H1 (cell line): ENCODE results near the gene POLA2. TPM values are rescaled to one million over a fixed set of nuclear protein-coding genes. Genes with fewer than 3 reads are reported as not detected.

Experiments used
- BCL11A ChIP-seq, 2 experiments: IDR thresholded peaks; one replicate each; pipeline ENCODE4 v1.6.1; 2011; ENCODE audit warnings: low read depth in 2 of 2, low read length in 2 of 2, mild to moderate bottlenecking in 2 of 2
- CTBP2 ChIP-seq: IDR thresholded peaks from 2 replicates; pipeline ENCODE4 v1.7.0; 2011; ENCODE audit warnings: borderline replicate concordance, mild to moderate bottlenecking, moderate library complexity, mixed read lengths, low read length; ENCODE audit not compliant: insufficient read depth, insufficient read length
- EGR1 ChIP-seq: IDR thresholded peaks from 2 replicates; pipeline ENCODE4 v1.6.1; 2011; ENCODE audit warnings: low read depth, low read length, borderline replicate concordance
- FOSL1 ChIP-seq: IDR thresholded peaks from 2 replicates; pipeline ENCODE4 v1.6.1; 2011; ENCODE audit warnings: mild to moderate bottlenecking, low read depth, low read length, moderate library complexity; ENCODE audit not compliant: insufficient read depth
- RBBP5 ChIP-seq: IDR thresholded peaks from 2 replicates; pipeline ENCODE4 v1.7.1; 2012; ENCODE audit warnings: low read depth, mild to moderate bottlenecking, inconsistent platforms, low read length, moderate library complexity, borderline replicate concordance
- RFX5 ChIP-seq: IDR thresholded peaks from 2 replicates; pipeline ENCODE4 v1.6.1; 2011; ENCODE audit warnings: low read depth, low read length, improper control_type of control experiment, borderline replicate concordance
- RNF2 ChIP-seq: fragments of 200-900, 300-1000 bp; sonication (generic); IDR thresholded peaks from 2 replicates; pipeline ENCODE4 v1.7.1; 2016; ENCODE audit warnings: borderline replicate concordance, low read depth, mild to moderate bottlenecking, antibody characterized with exemption, low read length; ENCODE audit not compliant: poor library complexity, severe bottlenecking; ENCODE audit errors: missing control alignments
- SIRT6 ChIP-seq: IDR thresholded peaks from one replicate; pipeline ENCODE4 v1.7.1; 2012; ENCODE audit warnings: low read length, inconsistent platforms
- TEAD4 ChIP-seq: IDR thresholded peaks from 2 replicates; pipeline ENCODE4 v1.6.1; 2012; ENCODE audit warnings: low read depth, low read length, inconsistent platforms, mixed read lengths
- polyA plus RNA-seq, 7 experiments: library from polyadenylated mRNA; depleted of rRNA in 3 of 7; stranded (reverse) in 5 of 7; unstranded in 2 of 7; fragments of >200 nt in 5 of 7; fragments of 200-250 nt in 2 of 7; gene quantifications; 1 replicate in 5 of 7; 2 replicates in 1 of 7; 4 replicates in 1 of 7; pipeline versions ENCODE4 v1.2.1 to v1.2.3, GENCODE V29; 2011 to 2013; ENCODE audit warnings: missing spikeins in 2 of 7, mixed read lengths in 2 of 7
- total RNA-seq: library from RNA; stranded (reverse); fragmentation: NEBNext Ultra II Directional; extraction: Animal tissue kit (Norgen Biotek cat#: 25700); gene quantifications from 2 replicates; pipeline ENCODE4 v1.2.1, GENCODE V29; 2021
- TF ChIP-seq, protein P1 (sequence below): fragments of 300-600 bp; sonication (generic); IDR thresholded peaks from 2 replicates; pipeline ENCODE4 v1.7.1; 2012; ENCODE audit warnings: low read length, moderate library complexity, mild to moderate bottlenecking, inconsistent platforms; ENCODE audit not compliant: insufficient replicate concordance
- TF ChIP-seq, protein P2 (sequence below): IDR thresholded peaks from 2 replicates; pipeline ENCODE4 v1.6.1; 2011; ENCODE audit warnings: low read depth, mild to moderate bottlenecking, low read length; ENCODE audit not compliant: insufficient read depth

The POLA2 gene
- total and polyA plus RNA-seq, 2 of the 8 experiments (the other 6 are each of a cell fraction or from before 2014, with no cell fraction given) = 31.2 to 55.9 TPM

DNA sequence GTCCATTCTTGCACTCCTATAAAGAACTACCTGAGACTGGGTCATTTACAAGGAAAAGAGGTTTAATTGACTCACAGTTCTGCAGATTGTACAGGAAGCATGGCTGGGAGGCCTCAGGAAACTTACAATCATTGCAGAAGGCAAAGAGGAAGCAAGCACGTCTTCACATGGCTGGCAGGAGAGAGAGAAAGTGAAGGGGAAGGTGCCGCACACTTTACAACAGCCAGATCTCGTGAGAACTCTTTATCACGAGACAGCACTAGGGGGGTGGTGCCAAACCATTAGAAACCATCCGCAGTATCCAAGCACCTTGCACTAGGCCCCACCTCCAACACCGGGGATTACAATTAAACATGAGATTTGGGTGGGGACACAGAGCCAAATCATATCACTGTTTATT is 19.4 kb upstream of the POLA2 start (continued):
- TF ChIP-seq, protein P1, sequence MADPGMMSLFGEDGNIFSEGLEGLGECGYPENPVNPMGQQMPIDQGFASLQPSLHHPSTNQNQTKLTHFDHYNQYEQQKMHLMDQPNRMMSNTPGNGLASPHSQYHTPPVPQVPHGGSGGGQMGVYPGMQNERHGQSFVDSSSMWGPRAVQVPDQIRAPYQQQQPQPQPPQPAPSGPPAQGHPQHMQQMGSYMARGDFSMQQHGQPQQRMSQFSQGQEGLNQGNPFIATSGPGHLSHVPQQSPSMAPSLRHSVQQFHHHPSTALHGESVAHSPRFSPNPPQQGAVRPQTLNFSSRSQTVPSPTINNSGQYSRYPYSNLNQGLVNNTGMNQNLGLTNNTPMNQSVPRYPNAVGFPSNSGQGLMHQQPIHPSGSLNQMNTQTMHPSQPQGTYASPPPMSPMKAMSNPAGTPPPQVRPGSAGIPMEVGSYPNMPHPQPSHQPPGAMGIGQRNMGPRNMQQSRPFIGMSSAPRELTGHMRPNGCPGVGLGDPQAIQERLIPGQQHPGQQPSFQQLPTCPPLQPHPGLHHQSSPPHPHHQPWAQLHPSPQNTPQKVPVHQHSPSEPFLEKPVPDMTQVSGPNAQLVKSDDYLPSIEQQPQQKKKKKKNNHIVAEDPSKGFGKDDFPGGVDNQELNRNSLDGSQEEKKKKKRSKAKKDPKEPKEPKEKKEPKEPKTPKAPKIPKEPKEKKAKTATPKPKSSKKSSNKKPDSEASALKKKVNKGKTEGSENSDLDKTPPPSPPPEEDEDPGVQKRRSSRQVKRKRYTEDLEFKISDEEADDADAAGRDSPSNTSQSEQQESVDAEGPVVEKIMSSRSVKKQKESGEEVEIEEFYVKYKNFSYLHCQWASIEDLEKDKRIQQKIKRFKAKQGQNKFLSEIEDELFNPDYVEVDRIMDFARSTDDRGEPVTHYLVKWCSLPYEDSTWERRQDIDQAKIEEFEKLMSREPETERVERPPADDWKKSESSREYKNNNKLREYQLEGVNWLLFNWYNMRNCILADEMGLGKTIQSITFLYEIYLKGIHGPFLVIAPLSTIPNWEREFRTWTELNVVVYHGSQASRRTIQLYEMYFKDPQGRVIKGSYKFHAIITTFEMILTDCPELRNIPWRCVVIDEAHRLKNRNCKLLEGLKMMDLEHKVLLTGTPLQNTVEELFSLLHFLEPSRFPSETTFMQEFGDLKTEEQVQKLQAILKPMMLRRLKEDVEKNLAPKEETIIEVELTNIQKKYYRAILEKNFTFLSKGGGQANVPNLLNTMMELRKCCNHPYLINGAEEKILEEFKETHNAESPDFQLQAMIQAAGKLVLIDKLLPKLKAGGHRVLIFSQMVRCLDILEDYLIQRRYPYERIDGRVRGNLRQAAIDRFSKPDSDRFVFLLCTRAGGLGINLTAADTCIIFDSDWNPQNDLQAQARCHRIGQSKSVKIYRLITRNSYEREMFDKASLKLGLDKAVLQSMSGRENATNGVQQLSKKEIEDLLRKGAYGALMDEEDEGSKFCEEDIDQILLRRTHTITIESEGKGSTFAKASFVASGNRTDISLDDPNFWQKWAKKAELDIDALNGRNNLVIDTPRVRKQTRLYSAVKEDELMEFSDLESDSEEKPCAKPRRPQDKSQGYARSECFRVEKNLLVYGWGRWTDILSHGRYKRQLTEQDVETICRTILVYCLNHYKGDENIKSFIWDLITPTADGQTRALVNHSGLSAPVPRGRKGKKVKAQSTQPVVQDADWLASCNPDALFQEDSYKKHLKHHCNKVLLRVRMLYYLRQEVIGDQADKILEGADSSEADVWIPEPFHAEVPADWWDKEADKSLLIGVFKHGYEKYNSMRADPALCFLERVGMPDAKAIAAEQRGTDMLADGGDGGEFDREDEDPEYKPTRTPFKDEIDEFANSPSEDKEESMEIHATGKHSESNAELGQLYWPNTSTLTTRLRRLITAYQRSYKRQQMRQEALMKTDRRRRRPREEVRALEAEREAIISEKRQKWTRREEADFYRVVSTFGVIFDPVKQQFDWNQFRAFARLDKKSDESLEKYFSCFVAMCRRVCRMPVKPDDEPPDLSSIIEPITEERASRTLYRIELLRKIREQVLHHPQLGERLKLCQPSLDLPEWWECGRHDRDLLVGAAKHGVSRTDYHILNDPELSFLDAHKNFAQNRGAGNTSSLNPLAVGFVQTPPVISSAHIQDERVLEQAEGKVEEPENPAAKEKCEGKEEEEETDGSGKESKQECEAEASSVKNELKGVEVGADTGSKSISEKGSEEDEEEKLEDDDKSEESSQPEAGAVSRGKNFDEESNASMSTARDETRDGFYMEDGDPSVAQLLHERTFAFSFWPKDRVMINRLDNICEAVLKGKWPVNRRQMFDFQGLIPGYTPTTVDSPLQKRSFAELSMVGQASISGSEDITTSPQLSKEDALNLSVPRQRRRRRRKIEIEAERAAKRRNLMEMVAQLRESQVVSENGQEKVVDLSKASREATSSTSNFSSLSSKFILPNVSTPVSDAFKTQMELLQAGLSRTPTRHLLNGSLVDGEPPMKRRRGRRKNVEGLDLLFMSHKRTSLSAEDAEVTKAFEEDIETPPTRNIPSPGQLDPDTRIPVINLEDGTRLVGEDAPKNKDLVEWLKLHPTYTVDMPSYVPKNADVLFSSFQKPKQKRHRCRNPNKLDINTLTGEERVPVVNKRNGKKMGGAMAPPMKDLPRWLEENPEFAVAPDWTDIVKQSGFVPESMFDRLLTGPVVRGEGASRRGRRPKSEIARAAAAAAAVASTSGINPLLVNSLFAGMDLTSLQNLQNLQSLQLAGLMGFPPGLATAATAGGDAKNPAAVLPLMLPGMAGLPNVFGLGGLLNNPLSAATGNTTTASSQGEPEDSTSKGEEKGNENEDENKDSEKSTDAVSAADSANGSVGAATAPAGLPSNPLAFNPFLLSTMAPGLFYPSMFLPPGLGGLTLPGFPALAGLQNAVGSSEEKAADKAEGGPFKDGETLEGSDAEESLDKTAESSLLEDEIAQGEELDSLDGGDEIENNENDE = no peak
- TF ChIP-seq CTBP2 (no peak), BCL11A (IDR thresholded peaks at IDR 0.05; ENCODE audit: low read depth in 2 of 2, low read length in 2 of 2) (no peak), RNF2 (no peak), RFX5 (no peak), FOSL1 (no peak), EGR1 (no peak), RBBP5 (no peak), TEAD4 (no peak), SIRT6 (no peak)
- TF ChIP-seq, protein P2, sequence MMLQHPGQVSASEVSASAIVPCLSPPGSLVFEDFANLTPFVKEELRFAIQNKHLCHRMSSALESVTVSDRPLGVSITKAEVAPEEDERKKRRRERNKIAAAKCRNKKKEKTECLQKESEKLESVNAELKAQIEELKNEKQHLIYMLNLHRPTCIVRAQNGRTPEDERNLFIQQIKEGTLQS = no peak
